ENCODE data around the gene KRT74. TPM values are rescaled to one million over a fixed set of nuclear protein-coding genes. Genes with fewer than 3 reads are reported as not detected.

Gene KRT74
- total RNA-seq, 1 experiment from 2014 or later = not detected

- DNase-seq = peak in 1 of 2 experiments; percentile 11
- H3K4me3 ChIP-seq (ENCODE audit: low read depth, low read length) = no peak overlapping the region
- intact Hi-C loops (cut with micrococcal nuclease; ENCODE audit: unreplicated experiment) = no loop called here
- TF ChIP-seq, protein P1, sequence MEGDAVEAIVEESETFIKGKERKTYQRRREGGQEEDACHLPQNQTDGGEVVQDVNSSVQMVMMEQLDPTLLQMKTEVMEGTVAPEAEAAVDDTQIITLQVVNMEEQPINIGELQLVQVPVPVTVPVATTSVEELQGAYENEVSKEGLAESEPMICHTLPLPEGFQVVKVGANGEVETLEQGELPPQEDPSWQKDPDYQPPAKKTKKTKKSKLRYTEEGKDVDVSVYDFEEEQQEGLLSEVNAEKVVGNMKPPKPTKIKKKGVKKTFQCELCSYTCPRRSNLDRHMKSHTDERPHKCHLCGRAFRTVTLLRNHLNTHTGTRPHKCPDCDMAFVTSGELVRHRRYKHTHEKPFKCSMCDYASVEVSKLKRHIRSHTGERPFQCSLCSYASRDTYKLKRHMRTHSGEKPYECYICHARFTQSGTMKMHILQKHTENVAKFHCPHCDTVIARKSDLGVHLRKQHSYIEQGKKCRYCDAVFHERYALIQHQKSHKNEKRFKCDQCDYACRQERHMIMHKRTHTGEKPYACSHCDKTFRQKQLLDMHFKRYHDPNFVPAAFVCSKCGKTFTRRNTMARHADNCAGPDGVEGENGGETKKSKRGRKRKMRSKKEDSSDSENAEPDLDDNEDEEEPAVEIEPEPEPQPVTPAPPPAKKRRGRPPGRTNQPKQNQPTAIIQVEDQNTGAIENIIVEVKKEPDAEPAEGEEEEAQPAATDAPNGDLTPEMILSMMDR (IDR thresholded peaks at IDR 0.05; ENCODE audit: insufficient read depth in 1 of 2, low read depth in 1 of 2, low read length in 1 of 2, severe bottlenecking in 1 of 2, unreplicated experiment in 1 of 2) = no peak
- H3K4me3 Mint-ChIP-seq (ENCODE audit: unreplicated experiment) = no peak overlapping the region
- no peaks in the 10 kb centered on the region for H3K9me3 ChIP-seq
- no peak overlapping the region for H3K27ac Mint-ChIP-seq (ENCODE audit: unreplicated experiment)
- CTCF ChIA-PET = interaction anchor here (0.9 kb wide), 1 partner anchor 281 kb away, joined by 3 read pairs; no protein-coding TSS in a partner anchor
- POLR2A ChIA-PET = no interaction called here
- H3K27me3 Mint-ChIP-seq (ENCODE audit: insufficient read depth, unreplicated experiment) = peaks cover 4% of the 10 kb centered on the region
- H3K36me3 ChIP-seq (ENCODE audit: control insufficient read depth, insufficient read depth, low read length) = no peaks in the 10 kb centered on the region
- H3K4me1 ChIP-seq = no peaks in the 10 kb centered on the region
- H3K4me1 Mint-ChIP-seq (ENCODE audit: low read depth, unreplicated experiment) = no peaks in the 10 kb centered on the region
- no peaks in the 10 kb centered on the region for H3K9me3 Mint-ChIP-seq (ENCODE audit: unreplicated experiment)
- BruUV-seq (replicated peaks) = no TSS peak
- no peaks in the 10 kb centered on the region; the same call in 1 of the 2 replicates for H3K27me3 ChIP-seq (replicated peaks; ENCODE audit: control insufficient read depth, insufficient read depth, low read length)
- H3K36me3 Mint-ChIP-seq (ENCODE audit: insufficient read depth, unreplicated experiment) = no peaks in the 10 kb centered on the region
These were observed 16.4 kb upstream of the KRT74 start for GRCh38 chr12:52590021-52590420.

DNA sequence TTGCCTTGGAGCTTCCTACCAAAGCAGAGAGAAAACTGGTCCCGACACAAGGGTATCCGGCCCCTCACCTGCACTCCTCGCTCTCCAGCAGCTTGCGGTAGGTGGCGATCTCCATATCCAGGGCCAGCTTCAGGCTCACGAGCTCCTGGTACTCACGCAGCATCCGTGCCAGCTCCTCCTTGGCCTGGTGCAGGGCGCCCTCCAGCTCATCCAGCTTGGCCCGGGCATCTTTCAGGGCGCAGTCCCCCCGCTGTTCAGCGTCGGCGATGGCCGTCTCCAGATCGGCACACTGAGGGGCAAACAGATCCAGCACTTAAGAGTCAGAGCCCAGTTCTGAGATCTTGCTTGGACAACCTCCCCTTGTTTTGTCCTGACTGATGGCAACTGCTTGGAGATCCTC lies 13.9 kb upstream of the KRT74 start:
- intact Hi-C loops (cut with micrococcal nuclease; ENCODE audit: unreplicated experiment) = no loop called here
- ChIA-PET POLR2A (no interaction called here), CTCF (interaction anchor here (0.6 kb wide), 1 partner anchor 222 kb away, joined by 6 read pairs; no protein-coding TSS in a partner anchor)
- TF ChIP-seq, protein P1 (IDR thresholded peaks at IDR 0.05; ENCODE audit: insufficient read depth in 1 of 2, low read depth in 1 of 2, low read length in 1 of 2, severe bottlenecking in 1 of 2, unreplicated experiment in 1 of 2) = no peak
- H3K4me1 Mint-ChIP-seq (ENCODE audit: low read depth, unreplicated experiment) = no peaks in the 10 kb centered on the region
- no peak overlapping the region for H3K27ac Mint-ChIP-seq (ENCODE audit: unreplicated experiment)
- no peaks in the 10 kb centered on the region for H3K9me3 ChIP-seq
- no peak overlapping the region for H3K4me3 ChIP-seq (ENCODE audit: low read depth, low read length)
- no peaks in the 10 kb centered on the region; the same call in 1 of the 2 replicates for H3K27me3 ChIP-seq (replicated peaks; ENCODE audit: control insufficient read depth, insufficient read depth, low read length)
- no peaks in the 10 kb centered on the region for H3K36me3 ChIP-seq (ENCODE audit: control insufficient read depth, insufficient read depth, low read length)
- no peaks in the 10 kb centered on the region for H3K9me3 Mint-ChIP-seq (ENCODE audit: unreplicated experiment)
- peak in 1 of 2 experiments; percentile 27 for DNase-seq
- no TSS peak for BruUV-seq (replicated peaks)
- H3K27me3 Mint-ChIP-seq (ENCODE audit: insufficient read depth, unreplicated experiment) = peaks cover 4% of the 10 kb centered on the region
- no peak overlapping the region for H3K4me3 Mint-ChIP-seq (ENCODE audit: unreplicated experiment)
- peaks cover 11% of the 10 kb centered on the region; the same call in 1 of the 2 replicates for H3K4me1 ChIP-seq
- no peaks in the 10 kb centered on the region for H3K36me3 Mint-ChIP-seq (ENCODE audit: insufficient read depth, unreplicated experiment)

DNA sequence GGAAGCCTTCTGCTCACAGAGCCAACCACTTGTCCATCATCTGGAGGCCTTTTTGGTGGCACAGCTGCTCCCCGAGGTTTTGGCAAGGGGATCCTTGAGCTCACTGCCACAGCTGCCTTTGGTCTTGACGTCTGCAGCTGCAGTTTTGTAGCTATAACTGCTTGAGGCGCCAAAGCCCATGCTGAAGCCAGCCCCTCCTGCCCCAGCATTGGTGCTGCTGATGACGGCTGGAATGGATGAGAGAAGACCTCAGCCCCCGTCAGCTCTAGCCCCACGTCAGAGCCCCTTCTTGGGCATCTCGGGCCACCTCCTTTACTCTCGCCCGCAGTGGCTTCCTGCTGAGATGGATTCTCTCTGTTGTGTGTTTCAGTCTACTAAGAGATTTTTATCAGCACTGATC lies 12.3 kb upstream of the KRT74 start:
- intact Hi-C loops (cut with micrococcal nuclease; ENCODE audit: unreplicated experiment) = no loop called here

More for the DNA sequence above, 12.3 kb upstream of the KRT74 start:
- Histone ChIP-seq H3K36me3 (ENCODE audit: control insufficient read depth, insufficient read depth, low read length) (no peaks in the 10 kb centered on the region), H3K27me3 (replicated peaks; ENCODE audit: control insufficient read depth, insufficient read depth, low read length) (no peaks in the 10 kb centered on the region), H3K4me3 (ENCODE audit: low read depth, low read length) (no peak overlapping the region), H3K9me3 (no peaks in the 10 kb centered on the region), H3K4me1 (peaks cover 11% of the 10 kb centered on the region; the same call in 1 of the 2 replicates)
- Mint-ChIP-seq H3K9me3 (ENCODE audit: unreplicated experiment) (no peaks in the 10 kb centered on the region), H3K27me3 (ENCODE audit: insufficient read depth, unreplicated experiment) (peaks cover 4% of the 10 kb centered on the region), H3K4me3 (ENCODE audit: unreplicated experiment) (no peak overlapping the region), H3K36me3 (ENCODE audit: insufficient read depth, unreplicated experiment) (no peaks in the 10 kb centered on the region), H3K27ac (ENCODE audit: unreplicated experiment) (no peak overlapping the region), H3K4me1 (ENCODE audit: low read depth, unreplicated experiment) (no peaks in the 10 kb centered on the region)
- ChIA-PET POLR2A (no interaction called here), CTCF (interaction anchor here (0.6 to 0.7 kb wide), 2 partner anchors 280 to 366 kb away, joined by 3 to 4 read pairs; no protein-coding TSS in a partner anchor)
- TF ChIP-seq, protein P1 (IDR thresholded peaks at IDR 0.05; ENCODE audit: insufficient read depth in 1 of 2, low read depth in 1 of 2, low read length in 1 of 2, severe bottlenecking in 1 of 2, unreplicated experiment in 1 of 2) = no peak
- DNase-seq = peak in 1 of 2 experiments; percentile 19
- BruUV-seq (replicated peaks) = no TSS peak

Measured in Caco-2 (cell line).